Neural cell (in vitro differentiated cells): ENCODE data around the gene IL11. TPM values are rescaled to one million over a fixed set of nuclear protein-coding genes. Genes with fewer than 3 reads are reported as not detected.

ENCODE experiments used
- H2AFZ ChIP-seq: fragments of 200-600, 300-800 bp; sonication (generic), shearing (Covaris generic); 2 replicates; pipeline ENCODE4 v1.6.0; 2014; ENCODE audit warnings: low read depth, mild to moderate bottlenecking, antibody characterized with exemption, low read length, moderate library complexity
- H3F3A ChIP-seq: fragments of 200-600 bp; shearing (Covaris generic); 2 replicates; pipeline ENCODE4 v1.6.1; 2016; ENCODE audit warnings: mild to moderate bottlenecking, moderate library complexity, mixed read lengths, antibody characterized with exemption, low read length; ENCODE audit not compliant: insufficient read depth, poor library complexity, severe bottlenecking
- H3K27ac ChIP-seq: fragments of 200-600, 300-800 bp; sonication (generic), shearing (Covaris generic); 2 replicates; pipeline ENCODE4 v1.5.1; 2014; ENCODE audit warnings: mild to moderate bottlenecking, low read length, moderate library complexity
- H3K27me3 ChIP-seq: fragments of 300-800, 200-600 bp; sonication (generic), shearing (Covaris generic); 2 replicates; pipeline ENCODE4 v1.6.0; 2014; ENCODE audit warnings: mild to moderate bottlenecking, low read depth, low read length, moderate library complexity; ENCODE audit not compliant: insufficient read depth
- H3K36me3 ChIP-seq: fragments of 300-800, 200-600 bp; sonication (generic), shearing (Covaris generic); 2 replicates; pipeline ENCODE4 v1.5.1; 2014; ENCODE audit warnings: mild to moderate bottlenecking, antibody characterized with exemption, low read length, moderate library complexity; ENCODE audit not compliant: insufficient read depth
- H3K4me2 ChIP-seq: fragments of 300-800, 200-600 bp; sonication (generic), shearing (Covaris generic); 2 replicates; pipeline ENCODE4 v1.6.0; 2014; ENCODE audit warnings: mild to moderate bottlenecking, low read length
- H3K4me3 ChIP-seq: fragments of 300-800, 200-600 bp; sonication (generic), shearing (Covaris generic); 2 replicates; pipeline ENCODE4 v1.5.1; 2014; ENCODE audit warnings: mild to moderate bottlenecking, low read length, moderate library complexity
- H3K79me2 ChIP-seq: fragments of 200-600 bp; shearing (Covaris generic); replicated peaks from 2 replicates; pipeline ENCODE4 v1.6.0; 2014; ENCODE audit warnings: mild to moderate bottlenecking, low read length, moderate library complexity; ENCODE audit not compliant: insufficient read depth
- H3K9ac ChIP-seq: fragments of 300-800, 200-600 bp; sonication (generic), shearing (Covaris generic); 2 replicates; pipeline ENCODE4 v1.6.1; 2016; ENCODE audit warnings: mild to moderate bottlenecking, low read length, mixed read lengths
- H3K9me2 ChIP-seq: fragments of 200-600 bp; shearing (Covaris generic); 2 replicates; pipeline ENCODE4 v1.6.1; 2016; ENCODE audit warnings: mild to moderate bottlenecking, low read length, mixed read lengths; ENCODE audit not compliant: insufficient read depth
- H3K9me3 ChIP-seq: fragments of 200-600, 300-800 bp; sonication (generic), shearing (Covaris generic); 2 replicates; pipeline ENCODE4 v1.6.1; 2016; ENCODE audit warnings: mild to moderate bottlenecking, mixed run types, low read length, moderate library complexity, mixed read lengths
- H4K20me1 ChIP-seq: fragments of 200-600 bp; shearing (Covaris generic); 2 replicates; pipeline ENCODE4 v1.6.1; 2016; ENCODE audit warnings: mild to moderate bottlenecking, mixed run types; ENCODE audit not compliant: insufficient read depth
- CTCF ChIP-seq: fragments of 450-650 bp; IDR thresholded peaks from 2 replicates; pipeline ENCODE4 v1.5.1; 2014; ENCODE audit warnings: antibody characterized with exemption, mild to moderate bottlenecking, moderate library complexity; ENCODE audit not compliant: poor library complexity, severe bottlenecking
- EP300 ChIP-seq: fragments of 450-650 bp; conservative IDR thresholded peaks from 2 replicates; pipeline ENCODE4 v1.6.1; 2014; ENCODE audit warnings: antibody characterized with exemption, mild to moderate bottlenecking, moderate library complexity; ENCODE audit not compliant: poor library complexity, severe bottlenecking
- EZH2 ChIP-seq: fragments of 200-600, 300-800 bp; shearing (Covaris generic), sonication (generic); IDR thresholded peaks from 2 replicates; pipeline ENCODE4 v1.6.1; 2014; ENCODE audit warnings: antibody characterized with exemption, low read length, borderline replicate concordance, mild to moderate bottlenecking; ENCODE audit not compliant: insufficient read depth, poor library complexity, severe bottlenecking
- MXI1 ChIP-seq: fragments of 450-650 bp; conservative IDR thresholded peaks from 2 replicates; pipeline ENCODE4 v1.6.1; 2014; ENCODE audit warnings: antibody characterized with exemption, mild to moderate bottlenecking; ENCODE audit not compliant: poor library complexity, severe bottlenecking
- POLR2AphosphoS5 ChIP-seq: IDR thresholded peaks from 2 replicates; pipeline ENCODE4 v1.6.1; 2012
- RAD21 ChIP-seq: fragments of 450-650 bp; conservative IDR thresholded peaks from 2 replicates; pipeline ENCODE4 v1.6.1; 2014; ENCODE audit warnings: antibody characterized with exemption, mild to moderate bottlenecking, moderate library complexity
- REST ChIP-seq: IDR thresholded peaks from 2 replicates; pipeline ENCODE4 v1.6.1; 2012; ENCODE audit warnings: borderline replicate concordance
- SMC3 ChIP-seq: fragments of 450-650 bp; conservative IDR thresholded peaks from 2 replicates; pipeline ENCODE4 v1.6.1; 2014; ENCODE audit warnings: antibody characterized with exemption, mild to moderate bottlenecking, moderate library complexity; ENCODE audit not compliant: poor library complexity
- TAF1 ChIP-seq: IDR thresholded peaks from 2 replicates; pipeline ENCODE4 v1.6.1; 2012; ENCODE audit warnings: low read depth
- polyA plus RNA-seq: library from polyadenylated mRNA; depleted of rRNA; stranded (reverse); fragments of >200 nt; gene quantifications from 2 replicates; pipeline ENCODE4 v1.2.3, GENCODE V29; 2014

The IL11 gene
- polyA plus RNA-seq, 1 donor from 2014 or later = 0.62 TPM

GRCh38 chr19:55384920-55385723 lies 14.9 kb upstream of the IL11 start:
- H3K9me2 ChIP-seq = no peaks in the 10 kb centered on the region
- H3K27ac ChIP-seq = peak overlapping the region; percentile 86
- peaks cover 22% of the 10 kb centered on the region for H3K79me2 ChIP-seq
- H3K4me3 ChIP-seq = peak overlapping the region; percentile 88
- TF ChIP-seq MXI1 = no peak
- no peak for TF ChIP-seq EP300
- no peak for TF ChIP-seq RAD21
- TF ChIP-seq CTCF = no peak
- TF ChIP-seq REST = no peak
- TF ChIP-seq SMC3 = no peak
- TF ChIP-seq POLR2AphosphoS5 = no peak
- TF ChIP-seq EZH2 = no peak
- no peak for TF ChIP-seq TAF1
- H3K9ac ChIP-seq = peak overlapping the region; percentile 53
- H3K36me3 ChIP-seq = no peaks in the 10 kb centered on the region
- H4K20me1 ChIP-seq = peaks cover 21% of the 10 kb centered on the region
- peaks cover 3% of the 10 kb centered on the region for H3K27me3 ChIP-seq
- no peaks in the 10 kb centered on the region for H3F3A ChIP-seq
- peak overlapping the region; percentile 16 for H2AFZ ChIP-seq
- H3K9me3 ChIP-seq = no peaks in the 10 kb centered on the region
- peak overlapping the region; percentile 42 for H3K4me2 ChIP-seq

GRCh38 chr19:55384131-55384919 lies 14.1 kb upstream of the IL11 start, which contains the start of gene TMEM238:
Gene TMEM238, minus strand, starts transcription at chr19:55384292. Its CDS starts 33 bp downstream, at chr19:55384259.
- Histone ChIP-seq H3K9ac (peak within 1 kb of the TSS; percentile 53), H3F3A (no peaks in the 10 kb centered on the region), H3K9me3 (no peaks in the 10 kb centered on the region), H3K9me2 (no peaks in the 10 kb centered on the region), H2AFZ (no peak within 1 kb of the TSS), H3K79me2 (peaks cover 22% of the 10 kb centered on the region), H4K20me1 (peaks cover 21% of the 10 kb centered on the region), H3K4me2 (peak within 1 kb of the TSS; percentile 42), H3K27me3 (peaks cover 3% of the 10 kb centered on the region), H3K4me3 (peak within 1 kb of the TSS; percentile 88), H3K27ac (peak within 1 kb of the TSS; percentile 86), H3K36me3 (no peaks in the 10 kb centered on the region)
- TF ChIP-seq TAF1 = no peak
- TF ChIP-seq CTCF = peak; percentile 4
